HG03432 (cell line): ENCODE results near the gene RGS7.
"Not testable (repeated sequence)": the region's sequence is repeated elsewhere in the genome, so short reads cannot be mapped to it uniquely, and the experiment has no call there.

Source experiments
- ATAC-seq: cut with Tn5 transposase; IDR thresholded peaks from one replicate; pipeline ENCODE4 v1.9.1; 2021; ENCODE audit warnings: mild to moderate bottlenecking, moderate library complexity; ENCODE audit not compliant: unreplicated experiment

The RGS7 gene

GRCh38 chr1:240935920-240936319 is 421.1 kb downstream of the RGS7 start:
- ATAC-seq = no peak

GRCh38 chr1:240931031-240931430 is 426.0 kb downstream of the RGS7 start:
- ATAC-seq = no peak

- ATAC-seq = no peak
Measured at GRCh38 chr1:240928265-240928664, 428.7 kb downstream of the RGS7 start.

GRCh38 chr1:240927821-240928220 is 429.2 kb downstream of the RGS7 start:
- ATAC-seq = no peak

- no peak for ATAC-seq
Measured at GRCh38 chr1:240925273-240925672, 431.7 kb downstream of the RGS7 start.

- no peak for ATAC-seq
Measured at GRCh38 chr1:240917976-240918375, 439.0 kb downstream of the RGS7 start.

GRCh38 chr1:240914506-240914905 is 442.5 kb downstream of the RGS7 start:
- no peak for ATAC-seq

GRCh38 chr1:240912821-240913220 is 444.2 kb downstream of the RGS7 start:
- no peak for ATAC-seq

GRCh38 chr1:240909701-240910457 is 447.1 kb downstream of the RGS7 start:
- peak; percentile 87 for ATAC-seq

GRCh38 chr1:240906477-240906876 is 450.5 kb downstream of the RGS7 start:
- no peak for ATAC-seq

GRCh38 chr1:240905225-240905765 is 451.7 kb downstream of the RGS7 start:
- ATAC-seq = no peak

- not testable (repeated sequence) for ATAC-seq
Measured at GRCh38 chr1:240895424-240895823, 461.6 kb downstream of the RGS7 start.

- ATAC-seq = no peak
Measured at GRCh38 chr1:240888787-240889048, 468.3 kb downstream of the RGS7 start.

GRCh38 chr1:240888039-240888786 is 468.8 kb downstream of the RGS7 start:
- peak; percentile 83 for ATAC-seq

- ATAC-seq = no peak
Measured at GRCh38 chr1:240883490-240883889, 473.5 kb downstream of the RGS7 start.

- ATAC-seq = not testable (repeated sequence)
Measured at GRCh38 chr1:240882656-240883308, 474.2 kb downstream of the RGS7 start.

- ATAC-seq = no peak
Measured at GRCh38 chr1:240878631-240879030, 478.4 kb downstream of the RGS7 start.

GRCh38 chr1:240877605-240878004 is 479.4 kb downstream of the RGS7 start:
- ATAC-seq = no peak

- ATAC-seq = no peak
Measured at GRCh38 chr1:240876071-240876470, 480.9 kb downstream of the RGS7 start.

GRCh38 chr1:240869071-240869470 is 487.9 kb downstream of the RGS7 start:
- ATAC-seq = no peak

- no peak for ATAC-seq
Measured at GRCh38 chr1:240866724-240867123, 490.3 kb downstream of the RGS7 start.

GRCh38 chr1:240860023-240860422 is 497.0 kb downstream of the RGS7 start:
- no peak for ATAC-seq
